Epithelial cell of proximal tubule (primary cell): Measurements from ENCODE around the gene EDN2. TPM values are rescaled to one million over a fixed set of nuclear protein-coding genes. Genes with fewer than 3 reads are reported as not detected.
A peak's percentile ranks its signal among the peaks of the same experiment; 100 is the strongest.

ENCODE experiments used
- DNase-seq: peaks from one replicate; pipeline ENCODE4 v3.0.0-alpha.2; 2011; ENCODE audit warnings: low read depth
- H3K4me3 ChIP-seq: 2 replicates; pipeline ENCODE4 v1.5.1; 2011; ENCODE audit warnings: low read depth, mild to moderate bottlenecking, low read length
- total RNA-seq: library from RNA; depleted of rRNA; stranded (reverse); fragments of >200 nt; gene quantifications from 2 replicates; pipeline ENCODE4 v1.2.3, GENCODE V29; 2015
- TF ChIP-seq, protein P1 (sequence below): conservative IDR thresholded peaks from 2 replicates; pipeline ENCODE4 v1.5.1; 2012; ENCODE audit warnings: low read depth, mild to moderate bottlenecking, low read length

Gene EDN2
- total RNA-seq, 1 donor from 2014 or later = 6.3 TPM

DNA sequence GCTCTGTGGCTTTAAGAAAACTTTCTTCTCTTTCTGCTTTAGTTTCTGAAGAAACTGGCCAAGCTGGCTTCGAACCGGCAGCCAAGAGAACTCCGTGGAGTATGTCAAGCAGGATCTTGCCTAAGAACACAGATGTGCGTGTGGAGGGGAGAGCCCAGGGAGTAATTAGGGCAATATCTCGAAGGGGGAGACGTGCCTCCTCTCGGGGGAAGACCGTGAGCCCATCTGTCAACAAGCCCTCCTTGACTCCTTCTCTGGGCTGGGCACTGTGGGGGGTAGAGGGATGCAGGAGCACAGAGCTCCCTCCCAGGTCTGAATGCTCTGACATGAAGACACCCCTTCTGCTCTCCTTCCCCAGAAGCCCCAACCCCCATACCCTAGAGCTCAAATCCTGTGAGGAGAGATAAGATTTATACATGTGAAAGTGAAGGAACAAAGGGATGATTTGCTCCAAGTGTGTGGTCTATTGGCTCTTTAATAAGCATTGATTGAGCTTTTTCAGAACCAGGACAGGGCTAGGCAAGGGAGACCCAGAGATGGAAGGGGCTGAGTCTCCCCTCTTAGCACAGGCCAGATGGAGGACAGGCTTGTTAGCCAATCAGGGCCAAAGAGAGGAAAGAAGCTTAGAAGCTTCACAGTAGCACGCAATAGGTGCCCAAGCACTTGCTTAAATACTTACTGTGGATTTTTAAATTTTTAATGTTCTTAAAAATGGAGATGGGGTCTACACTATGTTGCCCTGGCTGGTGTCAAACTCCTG, 37.5 kb downstream of the EDN2 start:
- no peak for DNase-seq
- no peak overlapping the region for H3K4me3 ChIP-seq
- TF ChIP-seq, protein P1, sequence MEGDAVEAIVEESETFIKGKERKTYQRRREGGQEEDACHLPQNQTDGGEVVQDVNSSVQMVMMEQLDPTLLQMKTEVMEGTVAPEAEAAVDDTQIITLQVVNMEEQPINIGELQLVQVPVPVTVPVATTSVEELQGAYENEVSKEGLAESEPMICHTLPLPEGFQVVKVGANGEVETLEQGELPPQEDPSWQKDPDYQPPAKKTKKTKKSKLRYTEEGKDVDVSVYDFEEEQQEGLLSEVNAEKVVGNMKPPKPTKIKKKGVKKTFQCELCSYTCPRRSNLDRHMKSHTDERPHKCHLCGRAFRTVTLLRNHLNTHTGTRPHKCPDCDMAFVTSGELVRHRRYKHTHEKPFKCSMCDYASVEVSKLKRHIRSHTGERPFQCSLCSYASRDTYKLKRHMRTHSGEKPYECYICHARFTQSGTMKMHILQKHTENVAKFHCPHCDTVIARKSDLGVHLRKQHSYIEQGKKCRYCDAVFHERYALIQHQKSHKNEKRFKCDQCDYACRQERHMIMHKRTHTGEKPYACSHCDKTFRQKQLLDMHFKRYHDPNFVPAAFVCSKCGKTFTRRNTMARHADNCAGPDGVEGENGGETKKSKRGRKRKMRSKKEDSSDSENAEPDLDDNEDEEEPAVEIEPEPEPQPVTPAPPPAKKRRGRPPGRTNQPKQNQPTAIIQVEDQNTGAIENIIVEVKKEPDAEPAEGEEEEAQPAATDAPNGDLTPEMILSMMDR = no peak

DNA sequence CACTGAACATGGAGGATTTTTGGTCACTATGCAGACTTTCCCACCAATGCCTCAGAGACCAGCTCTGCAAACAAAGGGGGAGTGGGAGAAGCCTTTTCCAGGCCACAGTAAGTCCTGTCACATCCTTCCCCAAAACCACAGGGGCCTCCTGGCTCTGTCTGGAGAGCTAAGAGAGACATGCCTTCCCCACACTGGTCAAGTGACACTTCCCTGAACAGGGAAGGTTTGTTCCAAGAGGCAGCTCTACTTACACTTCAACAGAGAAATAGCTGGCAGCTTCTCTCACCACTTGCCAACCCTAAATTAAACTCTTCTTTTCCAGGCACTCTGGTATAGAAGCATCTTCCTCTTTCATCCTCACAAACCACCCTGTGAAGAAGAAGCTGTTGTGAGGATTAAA, 39.7 kb downstream of the EDN2 start:
- TF ChIP-seq, protein P1 = no peak
- H3K4me3 ChIP-seq = no peak overlapping the region
- DNase-seq = no peak

DNA sequence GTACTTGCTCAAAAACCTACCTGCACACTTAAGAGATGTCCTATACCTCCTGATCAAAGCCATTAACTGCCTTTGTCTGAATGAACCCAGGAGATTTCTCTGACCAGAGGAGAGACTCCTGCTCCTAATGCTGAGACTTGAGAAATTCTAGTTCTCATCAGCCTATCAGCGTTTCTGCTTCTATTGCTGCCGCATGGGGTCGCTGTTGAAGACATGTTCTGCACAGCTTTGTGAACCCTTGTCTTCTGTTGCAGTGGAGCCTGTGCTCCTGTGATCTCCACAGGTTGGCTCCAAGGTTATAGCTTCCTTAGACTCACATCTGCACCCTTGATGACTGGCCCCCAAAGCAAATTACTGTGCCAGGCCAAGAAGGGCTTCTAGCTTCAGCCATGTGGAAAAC, 40.2 kb downstream of the EDN2 start:
- TF ChIP-seq, protein P1 = peak; percentile 39
- no peak for DNase-seq
- H3K4me3 ChIP-seq = no peak overlapping the region

DNA sequence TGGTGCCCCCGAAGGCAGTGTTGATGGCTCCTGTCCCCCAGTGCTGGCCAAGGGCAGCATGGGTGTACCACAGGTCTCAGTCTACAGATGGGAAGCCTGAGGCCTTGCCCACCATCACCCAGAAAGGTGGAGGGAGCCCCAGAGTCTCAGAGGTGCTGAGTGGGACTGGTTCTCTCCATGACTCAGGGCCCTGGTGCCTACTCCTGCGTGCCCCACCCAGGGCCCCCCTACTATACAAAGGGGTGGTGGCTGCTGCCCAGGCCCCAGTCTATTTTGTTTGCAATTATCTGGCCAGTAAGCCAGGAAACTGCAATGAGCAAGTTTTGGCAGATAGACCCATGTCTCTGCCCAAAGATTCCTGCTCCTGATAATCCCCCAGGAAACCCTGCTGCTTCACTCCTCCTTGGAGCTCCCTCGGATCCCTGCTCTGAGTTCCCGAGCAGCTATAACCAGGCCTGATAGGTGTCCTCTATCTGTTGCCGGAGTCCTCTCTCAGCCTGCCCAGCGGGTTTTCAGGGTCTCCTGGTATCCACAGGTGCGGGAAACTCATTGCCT, 41.7 kb downstream of the EDN2 start:
- TF ChIP-seq, protein P1 = no peak
- DNase-seq = no peak
- no peak overlapping the region for H3K4me3 ChIP-seq

DNA sequence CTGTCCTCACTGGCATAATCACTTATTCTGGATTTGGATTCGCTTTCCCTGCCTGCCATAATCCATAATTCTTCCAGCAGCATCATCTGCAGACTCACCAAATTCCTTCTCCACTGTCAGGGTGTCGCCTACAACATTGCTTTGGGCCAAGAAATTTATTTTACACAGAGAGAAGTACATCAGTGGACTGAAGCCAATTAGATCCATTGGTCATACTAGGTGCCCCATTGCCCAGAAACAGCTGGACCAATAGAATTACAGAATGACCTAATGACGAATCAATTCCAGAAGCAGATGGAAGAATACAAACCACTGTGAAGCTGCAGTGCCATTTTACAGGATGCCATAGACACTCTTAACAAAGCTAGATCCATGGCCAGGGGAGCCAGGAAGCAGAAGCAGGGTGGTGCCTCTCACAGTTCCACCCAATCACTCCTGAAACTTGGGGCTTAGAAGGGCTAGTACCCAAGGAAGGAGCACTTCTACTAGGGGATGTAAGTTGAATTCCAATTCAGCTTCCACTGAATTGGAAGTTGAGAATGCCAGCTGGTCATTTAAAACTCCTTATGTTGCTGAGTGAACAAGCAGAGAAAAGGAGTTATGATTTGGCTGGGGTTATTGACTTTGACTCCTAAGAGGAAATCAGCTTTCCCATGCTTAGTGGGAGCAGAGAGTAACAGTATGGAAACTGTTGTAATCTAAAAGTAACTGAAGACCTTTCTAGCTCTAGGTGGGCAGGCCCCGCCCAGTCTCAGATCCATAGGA, 44.0 kb downstream of the EDN2 start:
- no peak for DNase-seq
- TF ChIP-seq, protein P1 = no peak
- H3K4me3 ChIP-seq = no peak overlapping the region

DNA sequence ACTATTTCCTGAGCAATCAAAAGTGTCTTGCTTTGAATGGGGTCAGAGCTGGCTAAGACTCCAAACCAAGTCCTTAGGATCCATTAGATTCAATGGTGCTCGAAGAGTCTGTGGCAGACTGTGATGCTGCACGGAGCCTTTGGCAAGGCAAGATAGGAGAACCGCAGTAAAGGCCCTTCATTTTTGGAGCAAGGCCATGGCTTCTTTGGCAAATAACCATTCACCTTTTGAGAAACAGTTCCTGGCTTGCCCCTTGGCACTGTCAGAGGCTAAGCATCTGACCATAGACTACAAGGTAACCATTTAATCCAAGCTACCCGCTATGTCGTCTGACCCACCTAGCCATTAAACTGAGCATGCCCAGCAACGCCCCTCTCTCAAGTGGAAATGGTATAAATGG, 45.2 kb downstream of the EDN2 start:
- H3K4me3 ChIP-seq = no peak overlapping the region
- TF ChIP-seq, protein P1 = no peak
- no peak for DNase-seq

DNA sequence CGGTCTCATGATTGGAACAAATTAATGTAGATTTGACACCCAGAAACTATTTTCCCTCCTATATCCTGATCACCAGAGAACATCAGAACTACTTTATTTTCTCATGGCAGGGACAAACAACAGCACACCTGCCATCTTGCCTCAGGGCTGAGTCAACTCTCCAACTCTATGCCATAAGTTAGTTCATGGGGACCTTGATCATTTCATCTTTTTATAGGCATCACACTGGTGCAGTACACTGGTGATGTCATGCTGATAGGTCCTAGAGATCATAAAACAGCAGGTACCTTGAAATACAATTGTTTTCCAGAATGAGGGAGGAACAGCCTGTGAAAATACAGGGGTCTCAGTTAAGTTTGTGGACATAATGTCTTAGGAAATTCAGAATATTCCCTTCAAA, 45.8 kb downstream of the EDN2 start:
- no peak for DNase-seq
- TF ChIP-seq, protein P1 = no peak
- H3K4me3 ChIP-seq = no peak overlapping the region
